Adipocyte (in vitro differentiated cells): Measurements from ENCODE around the gene TMEM128.
"Not testable (repeated sequence)": the region's sequence is repeated elsewhere in the genome, so short reads cannot be mapped to it uniquely, and the experiment has no call there.

Experiments
- DNase-seq: peaks from one replicate; pipeline ENCODE4 v3.0.0-alpha.2; 2015; ENCODE audit warnings: low read depth
- H3K27me3 ChIP-seq: replicated peaks from 2 replicates; pipeline ENCODE4 v1.7.0; 2013; ENCODE audit warnings: mild to moderate bottlenecking, low read length, moderate library complexity; ENCODE audit not compliant: control insufficient read depth, insufficient read depth
- H3K36me3 ChIP-seq: 2 replicates; pipeline ENCODE4 v1.7.0; 2013; ENCODE audit warnings: low read length, mild to moderate bottlenecking, moderate library complexity; ENCODE audit not compliant: control insufficient read depth, insufficient read depth, severe bottlenecking
- H3K4me1 ChIP-seq: 2 replicates; pipeline ENCODE4 v1.7.0; 2013; ENCODE audit warnings: mild to moderate bottlenecking, low read length, moderate library complexity; ENCODE audit not compliant: control insufficient read depth, insufficient read depth
- H3K4me3 ChIP-seq: 2 replicates; pipeline ENCODE4 v1.7.0; 2013; ENCODE audit warnings: mild to moderate bottlenecking, low read length, moderate library complexity
- H3K9ac ChIP-seq: 2 replicates; pipeline ENCODE4 v1.7.0; 2013; ENCODE audit warnings: mild to moderate bottlenecking, low read length, moderate library complexity
- H3K9me3 ChIP-seq: 2 replicates; pipeline ENCODE4 v1.7.0; 2013; ENCODE audit warnings: mild to moderate bottlenecking, low read length, moderate library complexity; ENCODE audit not compliant: control insufficient read depth

Gene TMEM128

DNA sequence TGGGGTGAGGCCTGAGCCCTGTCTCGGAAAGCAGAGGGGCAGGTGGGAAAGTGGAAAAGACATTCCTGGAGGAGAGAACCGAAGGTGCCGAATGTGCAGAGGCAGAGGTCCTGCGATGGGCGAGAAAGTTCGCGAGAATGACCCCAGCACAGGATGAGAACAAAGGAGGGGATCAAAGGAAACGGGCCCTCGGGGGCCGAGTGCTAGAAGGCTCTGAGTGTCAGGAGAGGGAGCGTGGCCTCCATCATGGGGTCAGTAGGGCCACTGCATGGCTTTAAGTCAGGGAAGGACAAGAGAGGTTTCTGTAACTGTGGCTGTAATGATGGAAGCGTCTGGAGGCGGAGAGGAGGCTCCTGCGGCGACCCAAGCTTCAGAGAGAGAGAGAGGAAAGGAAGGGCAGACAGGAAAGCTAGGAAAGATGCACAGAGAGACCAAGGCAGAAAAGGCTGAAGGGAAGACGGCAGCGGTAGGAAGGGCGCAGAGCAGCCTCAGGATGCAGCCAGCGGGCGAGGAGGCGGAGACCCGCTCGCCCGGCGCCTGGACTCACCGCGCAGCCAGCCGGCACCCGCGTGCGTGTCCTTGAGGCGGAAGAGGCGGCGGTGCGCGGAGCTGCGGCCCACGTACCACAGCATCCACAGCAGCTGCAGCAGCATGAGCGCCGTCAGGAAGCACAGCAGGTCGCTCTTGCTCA lies 22.0 kb downstream of the TMEM128 start:
- Histone ChIP-seq H3K27me3 (peaks cover 47% of the 10 kb centered on the region), H3K4me1 (no peaks in the 10 kb centered on the region), H3K9ac (no peak overlapping the region), H3K9me3 (peaks cover 5% of the 10 kb centered on the region), H3K36me3 (no peaks in the 10 kb centered on the region), H3K4me3 (no peak overlapping the region)
- peak; percentile 5 for DNase-seq

DNA sequence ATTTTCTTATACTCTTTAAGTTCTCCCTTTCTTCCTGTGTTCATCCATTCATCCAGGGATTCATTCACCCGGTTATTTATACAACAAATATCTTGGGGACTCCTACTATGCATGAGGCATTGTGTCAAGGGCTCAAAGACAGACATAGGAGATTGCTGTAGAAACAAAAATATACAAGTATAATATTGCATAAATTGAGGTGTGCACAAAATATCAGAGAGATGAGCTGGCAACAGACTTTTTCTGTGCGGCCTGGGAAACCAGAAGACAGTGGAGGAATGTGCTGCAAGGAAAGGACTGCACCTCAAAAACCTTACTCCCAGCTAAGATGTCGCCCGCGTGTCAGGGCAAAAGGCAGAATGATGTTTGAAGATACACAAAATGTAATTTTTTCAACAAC lies 30.9 kb downstream of the TMEM128 start:
- Histone ChIP-seq H3K9me3 (no peaks in the 10 kb centered on the region), H3K9ac (no peak overlapping the region), H3K27me3 (peaks cover 5% of the 10 kb centered on the region), H3K4me3 (no peak overlapping the region), H3K36me3 (no peaks in the 10 kb centered on the region), H3K4me1 (no peaks in the 10 kb centered on the region)
- no peak for DNase-seq

DNA sequence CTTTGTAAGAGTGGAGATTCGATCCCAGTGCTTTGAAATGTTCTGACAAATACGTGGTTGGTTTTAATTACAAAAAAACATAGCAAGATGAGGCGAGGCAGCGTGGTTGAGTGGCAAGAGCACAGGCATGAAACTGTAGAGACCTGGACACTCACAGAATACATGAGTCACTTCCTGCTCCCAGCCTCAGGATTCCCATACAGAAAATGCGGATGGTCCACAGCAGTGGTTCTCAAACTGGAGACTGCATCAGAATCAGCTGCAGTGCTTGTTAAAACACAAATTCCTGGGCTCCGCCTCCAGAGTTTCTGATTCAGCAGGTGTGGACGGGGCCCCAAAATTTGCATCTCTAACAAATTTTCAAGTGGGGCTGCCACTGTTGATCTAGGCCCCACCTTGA lies 31.4 kb downstream of the TMEM128 start:
- Histone ChIP-seq H3K4me3 (no peak overlapping the region), H3K27me3 (peaks cover under 1% of the 10 kb centered on the region), H3K9me3 (no peaks in the 10 kb centered on the region), H3K36me3 (no peaks in the 10 kb centered on the region), H3K9ac (no peak overlapping the region), H3K4me1 (no peaks in the 10 kb centered on the region)
- DNase-seq: no peak

DNA sequence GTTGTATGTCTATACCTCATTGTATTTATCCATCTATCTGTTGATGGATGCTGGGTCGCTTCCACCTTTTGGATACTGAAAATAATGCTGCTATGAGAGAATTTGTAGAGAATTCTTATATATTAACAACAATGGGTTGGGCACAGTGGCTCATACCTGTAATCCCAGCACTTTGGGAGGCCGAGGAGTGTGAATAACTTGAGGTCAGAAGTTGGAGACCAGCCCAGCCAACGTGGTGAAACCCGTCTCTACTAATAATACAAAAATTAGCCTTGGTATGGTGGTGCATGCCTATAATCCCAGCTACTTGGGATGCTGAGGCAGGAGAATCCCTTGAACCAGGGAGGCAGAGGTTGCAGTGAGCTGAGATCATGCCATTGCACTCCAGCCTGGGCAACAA lies 34.3 kb downstream of the TMEM128 start:
- H3K9ac ChIP-seq: not testable (repeated sequence)

DNA sequence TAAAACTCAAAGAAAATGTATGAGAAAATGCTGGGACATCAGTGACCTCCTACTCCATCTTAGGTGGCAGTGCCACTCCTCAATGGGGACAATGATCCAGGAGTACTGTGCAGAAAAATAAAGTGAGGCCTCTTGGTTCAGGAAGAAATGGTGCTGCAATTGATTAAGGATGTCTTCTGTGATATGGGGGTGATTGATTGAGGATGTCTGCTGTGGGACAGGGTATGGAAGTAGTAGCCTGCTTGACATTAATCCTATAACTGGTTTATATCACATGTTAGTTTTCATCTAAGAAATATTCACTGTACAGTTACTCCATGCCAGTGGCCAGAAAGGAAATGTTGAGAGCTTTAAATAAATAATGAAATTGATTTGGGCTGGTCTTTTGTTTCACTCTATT lies 41.8 kb downstream of the TMEM128 start:
- no peak for DNase-seq
- no peaks in the 10 kb centered on the region for H3K36me3 ChIP-seq
- H3K9ac ChIP-seq: no peak overlapping the region
- H3K4me3 ChIP-seq: no peak overlapping the region
- H3K4me1 ChIP-seq: no peaks in the 10 kb centered on the region
- H3K27me3 ChIP-seq: peaks cover 49% of the 10 kb centered on the region
- H3K9me3 ChIP-seq: no peaks in the 10 kb centered on the region

More for the DNA sequence above, 34.3 kb downstream of the TMEM128 start:
- not testable (repeated sequence) for H3K4me3 ChIP-seq, H3K4me1 ChIP-seq, DNase-seq, H3K9me3 ChIP-seq, H3K36me3 ChIP-seq
- H3K27me3 ChIP-seq: peaks cover 18% of the 10 kb centered on the region

DNA sequence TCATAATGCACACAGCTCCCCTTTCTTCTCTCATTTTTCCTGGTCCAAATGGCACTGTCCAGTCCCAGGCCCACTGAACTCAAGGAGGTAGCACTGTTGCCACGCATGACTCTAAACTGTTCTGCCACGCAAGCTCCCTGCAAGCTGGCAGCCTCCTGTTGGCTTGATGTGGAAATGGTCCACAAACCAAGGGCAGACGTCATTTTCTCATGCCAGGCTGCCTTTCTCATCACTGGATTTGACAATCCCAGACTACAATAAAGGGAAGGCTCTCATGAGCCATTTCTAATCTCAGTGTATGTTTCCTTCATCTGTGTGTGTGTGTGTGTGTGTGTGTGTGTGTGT lies 43.6 kb downstream of the TMEM128 start:
- Histone ChIP-seq H3K9me3 (no peaks in the 10 kb centered on the region), H3K4me1 (no peaks in the 10 kb centered on the region), H3K4me3 (no peak overlapping the region), H3K36me3 (no peaks in the 10 kb centered on the region), H3K9ac (no peak overlapping the region), H3K27me3 (peaks cover 35% of the 10 kb centered on the region)
- no peak for DNase-seq

DNA sequence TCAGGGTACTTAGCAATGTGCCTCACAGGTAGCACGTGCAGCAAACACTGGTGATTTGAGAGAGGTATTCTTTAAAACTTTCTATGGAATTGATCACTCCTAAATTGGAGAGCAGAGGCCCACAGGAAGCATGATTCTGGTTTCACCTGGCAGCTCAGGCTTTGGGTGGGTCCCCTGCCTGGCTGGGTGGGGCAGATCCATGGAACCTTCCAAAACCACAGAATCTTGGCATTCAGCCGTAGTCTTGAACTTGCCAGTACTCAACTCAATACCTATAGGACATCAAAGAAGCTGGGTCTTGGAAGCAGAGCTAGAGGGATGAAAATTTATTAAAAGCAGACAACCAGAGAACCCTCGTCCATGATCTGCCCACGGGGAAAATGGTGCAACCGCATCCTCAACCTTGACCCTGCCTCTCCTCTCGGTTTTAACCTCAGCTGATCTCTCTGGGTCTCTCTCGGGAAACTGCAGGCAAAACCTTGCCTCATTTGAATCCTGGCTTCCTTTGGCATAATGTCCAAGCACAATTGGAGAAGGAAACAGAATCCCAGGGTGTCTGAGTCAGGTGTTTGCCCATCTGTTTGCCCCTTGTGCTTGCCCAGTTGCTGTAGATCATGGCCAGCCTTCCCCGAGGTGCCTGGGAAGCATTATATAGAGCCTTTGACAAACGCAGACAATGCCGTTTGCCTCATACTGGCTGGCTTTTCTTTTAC lies 44.2 kb downstream of the TMEM128 start:
- no peak for DNase-seq
- Histone ChIP-seq H3K4me3 (no peak overlapping the region), H3K36me3 (no peaks in the 10 kb centered on the region), H3K9ac (no peak overlapping the region), H3K4me1 (no peaks in the 10 kb centered on the region), H3K27me3 (peaks cover 32% of the 10 kb centered on the region), H3K9me3 (no peaks in the 10 kb centered on the region)

DNA sequence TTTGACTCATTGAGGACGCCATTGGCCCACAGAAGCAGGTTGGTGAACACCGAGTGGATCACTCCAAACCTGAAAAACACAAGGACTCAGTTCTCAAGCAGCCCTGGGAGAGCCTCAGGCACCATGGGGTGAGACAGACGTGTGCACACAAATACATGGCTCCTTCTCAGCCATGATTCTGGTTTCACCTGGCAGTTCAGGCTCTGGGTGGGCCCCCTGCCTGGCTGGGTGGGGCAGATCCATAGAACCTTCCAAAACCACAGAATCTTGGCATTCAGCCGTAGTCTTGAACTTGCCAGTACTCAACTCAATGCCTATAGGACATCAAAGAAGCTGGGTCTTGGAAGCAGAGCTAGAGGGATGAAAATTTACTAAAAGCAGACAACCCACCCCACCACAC lies 45.5 kb downstream of the TMEM128 start:
- H3K4me1 ChIP-seq: no peaks in the 10 kb centered on the region
- DNase-seq: no peak
- H3K4me3 ChIP-seq: no peak overlapping the region
- H3K9me3 ChIP-seq: no peaks in the 10 kb centered on the region
- no peak overlapping the region for H3K9ac ChIP-seq
- H3K27me3 ChIP-seq: peaks cover 29% of the 10 kb centered on the region
- H3K36me3 ChIP-seq: no peaks in the 10 kb centered on the region

DNA sequence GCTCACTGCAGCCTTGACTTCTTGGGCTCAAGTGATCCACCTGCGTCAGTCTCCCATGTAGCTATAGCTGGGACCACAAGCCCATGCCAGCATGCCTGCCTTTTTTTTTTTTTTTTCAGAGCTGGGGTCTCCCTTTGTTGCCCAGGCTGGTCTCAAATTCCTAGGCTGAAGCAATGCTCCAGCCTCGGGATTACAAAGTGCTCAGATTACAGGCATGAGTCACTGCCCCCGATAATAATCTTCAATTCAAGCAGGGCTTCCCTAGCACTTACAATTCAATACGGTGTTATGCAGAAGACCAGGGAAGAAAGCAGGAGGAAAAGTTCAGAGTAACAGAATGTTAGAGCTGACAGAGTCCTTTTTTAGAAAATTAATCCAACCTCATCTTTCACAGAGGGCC lies 47.4 kb downstream of the TMEM128 start:
- Histone ChIP-seq H3K27me3 (peaks cover 20% of the 10 kb centered on the region), H3K4me1 (no peaks in the 10 kb centered on the region), H3K4me3 (no peak overlapping the region), H3K9ac (no peak overlapping the region), H3K9me3 (no peaks in the 10 kb centered on the region), H3K36me3 (no peaks in the 10 kb centered on the region)
- DNase-seq: no peak

DNA sequence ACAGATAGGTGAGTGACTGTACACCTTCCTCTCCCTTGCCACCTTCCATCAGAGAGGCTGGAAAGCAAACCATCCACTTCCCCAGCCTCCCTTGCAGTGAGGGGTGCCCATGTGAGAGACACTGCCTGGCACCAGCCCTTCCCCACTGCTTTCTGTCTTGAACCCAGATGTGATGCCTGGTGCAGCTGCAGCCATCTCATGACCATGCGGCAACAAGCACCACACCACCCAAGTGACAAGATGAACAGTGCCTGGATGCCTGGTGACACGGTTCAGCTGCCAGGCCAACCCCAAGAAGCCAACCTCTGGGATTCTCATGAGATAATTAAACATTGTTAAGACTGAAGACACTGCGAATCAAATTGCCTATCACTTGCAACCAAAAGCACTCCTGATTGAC lies 52.7 kb downstream of the TMEM128 start:
- H3K4me3 ChIP-seq: no peak overlapping the region
- H3K9me3 ChIP-seq: no peaks in the 10 kb centered on the region
- DNase-seq: no peak
- no peaks in the 10 kb centered on the region for H3K27me3 ChIP-seq
- H3K9ac ChIP-seq: no peak overlapping the region
- H3K36me3 ChIP-seq: no peaks in the 10 kb centered on the region
- H3K4me1 ChIP-seq: no peaks in the 10 kb centered on the region

DNA sequence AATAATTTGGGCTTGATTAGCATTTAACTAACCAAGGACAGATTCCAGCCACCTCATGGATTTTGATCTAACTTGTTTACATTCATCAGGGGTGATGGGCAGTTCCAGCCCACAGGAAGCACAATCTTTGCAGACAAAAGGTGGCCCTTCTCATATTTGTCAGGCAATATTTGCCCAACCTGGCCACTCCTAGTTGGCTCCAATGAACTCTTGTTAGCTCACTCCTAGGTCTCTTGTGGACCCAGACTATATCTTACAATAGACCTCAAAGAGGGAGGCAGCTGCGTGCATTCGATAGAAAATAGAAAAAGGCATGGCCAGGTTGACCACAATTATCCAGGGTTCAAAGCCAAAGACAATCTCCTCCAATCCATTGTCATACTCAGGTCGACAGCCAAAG lies 59.5 kb downstream of the TMEM128 start:
- not testable (repeated sequence) for H3K36me3 ChIP-seq, H3K4me1 ChIP-seq, H3K9me3 ChIP-seq, H3K27me3 ChIP-seq, DNase-seq, H3K9ac ChIP-seq, H3K4me3 ChIP-seq
